AML-193 (cell line): ENCODE data around the gene DNAJC3.

ENCODE experiments used
- DNase-seq, 2 experiments: peaks; one replicate each; lab custom pipeline; 2025; lab: John Stamatoyannopoulos, UW

The DNAJC3 gene

DNA sequence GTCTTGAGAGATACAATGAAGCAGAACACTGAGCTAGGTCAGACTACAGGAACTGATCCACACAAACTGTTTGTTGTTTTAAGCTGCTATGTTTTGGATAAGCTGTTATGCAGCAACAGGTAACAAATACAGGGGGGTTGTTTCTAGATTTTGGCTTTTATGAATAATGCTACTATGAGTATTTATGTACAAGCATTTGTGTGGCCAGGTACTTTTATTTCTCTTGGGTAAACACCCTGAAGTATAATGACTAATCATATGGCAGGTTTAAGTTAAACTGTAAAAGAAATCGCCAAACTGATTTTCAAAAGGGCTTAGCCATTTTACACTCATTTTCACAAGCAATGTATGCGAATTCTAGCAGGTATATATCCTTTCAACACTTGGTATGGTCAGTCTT lies 166.0 kb downstream of the DNAJC3 start:
- DNase-seq, result no peak
